ENCODE data around the gene TPP2.

- TF ChIP-seq EZH2phosphoT487 (IDR thresholded peaks at IDR 0.05; ENCODE audit: insufficient read depth, low read depth) (no peak), EZH2 (IDR thresholded peaks at IDR 0.05; ENCODE audit: insufficient read depth, poor library complexity, severe bottlenecking) (no peak)
Observed at GRCh38 chr13:102694937-102695336, 98.2 kb downstream of the TPP2 start, which contains the start of gene METTL21C.
